GDM1 (cell line): ENCODE measurements around the gene PRUNE1.
A peak's percentile ranks its signal among the peaks of the same experiment; 100 is the strongest.

Source experiments
- DNase-seq: peaks from one replicate; lab custom pipeline; 2025; lab: John Stamatoyannopoulos, UW

The PRUNE1 gene

DNA sequence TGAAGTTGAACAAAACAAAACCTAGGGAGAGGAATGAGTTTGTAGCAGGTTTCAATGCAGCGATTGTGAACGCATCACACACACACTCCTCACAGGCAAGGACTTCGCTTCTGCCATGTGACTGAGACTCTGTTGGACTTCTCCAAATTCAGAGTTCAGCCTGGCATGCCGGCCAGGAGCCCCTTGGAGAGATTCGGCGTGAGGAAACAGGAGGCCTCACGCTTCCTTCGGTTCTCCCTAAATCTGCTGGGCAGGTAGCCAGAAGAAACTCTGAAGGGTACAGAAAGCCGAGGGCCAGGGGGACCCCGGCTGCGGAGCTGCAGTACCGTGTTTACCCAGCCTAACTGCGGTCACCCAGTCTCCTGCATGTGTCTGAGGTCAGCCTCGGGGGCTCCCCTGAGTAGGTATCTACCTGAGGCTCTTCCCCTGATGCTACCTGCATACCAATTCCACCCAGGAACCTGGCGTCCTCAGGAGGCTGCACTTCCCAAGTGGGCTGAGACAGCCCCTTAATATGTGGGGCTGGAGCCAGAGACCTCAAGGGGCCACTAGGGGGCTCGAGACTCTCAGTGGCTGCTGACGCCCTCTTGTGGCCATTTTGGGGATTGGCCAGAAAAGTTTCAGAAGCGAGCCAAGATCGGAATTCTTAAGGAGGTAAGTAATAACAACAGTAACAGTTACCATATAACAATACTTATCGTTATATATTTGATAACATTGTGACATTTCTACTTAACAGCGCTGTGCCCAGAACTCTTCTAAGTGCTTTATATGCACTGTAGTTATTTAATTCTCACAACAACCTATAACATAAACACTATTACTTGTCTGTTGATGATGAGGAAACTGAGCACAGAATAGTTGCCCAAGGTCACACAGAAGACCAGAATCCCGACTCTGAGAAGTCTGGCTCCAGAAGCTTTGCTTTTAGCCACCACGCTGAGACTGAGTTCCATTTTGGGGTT, 28.9 kb upstream of the PRUNE1 start:
- DNase-seq: peak; percentile 80

DNA sequence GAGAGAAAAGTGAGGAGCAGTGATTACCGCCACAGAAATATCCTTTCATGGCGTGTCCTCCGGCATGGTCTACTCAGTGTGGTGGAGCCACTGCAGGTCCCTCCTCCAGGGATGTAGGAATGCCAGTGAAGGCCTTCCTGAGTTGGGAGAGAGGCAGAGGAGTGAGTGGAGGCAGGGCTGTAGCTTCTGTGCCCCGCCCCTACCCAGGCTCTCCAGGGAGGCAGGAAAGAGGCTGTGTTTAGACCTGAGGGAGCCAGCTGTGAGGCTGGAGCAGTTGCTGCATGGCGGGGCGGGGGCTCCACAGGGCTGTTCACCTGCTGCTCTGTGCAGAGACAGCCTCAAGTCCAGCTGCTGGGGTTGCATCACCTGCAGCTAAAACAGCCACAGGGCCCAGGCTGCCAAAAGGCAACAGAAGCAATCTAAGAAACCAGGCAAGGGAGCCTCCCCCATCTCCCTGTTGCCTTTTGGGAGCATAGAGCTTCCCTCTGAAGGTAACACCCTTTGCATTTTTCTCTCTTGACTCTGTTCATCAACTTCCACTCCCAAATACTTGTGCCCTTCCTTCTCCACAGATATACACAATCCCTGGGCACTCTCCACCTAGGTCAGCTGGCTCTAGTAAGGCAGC, 27.0 kb upstream of the PRUNE1 start:
- no peak for DNase-seq

DNA sequence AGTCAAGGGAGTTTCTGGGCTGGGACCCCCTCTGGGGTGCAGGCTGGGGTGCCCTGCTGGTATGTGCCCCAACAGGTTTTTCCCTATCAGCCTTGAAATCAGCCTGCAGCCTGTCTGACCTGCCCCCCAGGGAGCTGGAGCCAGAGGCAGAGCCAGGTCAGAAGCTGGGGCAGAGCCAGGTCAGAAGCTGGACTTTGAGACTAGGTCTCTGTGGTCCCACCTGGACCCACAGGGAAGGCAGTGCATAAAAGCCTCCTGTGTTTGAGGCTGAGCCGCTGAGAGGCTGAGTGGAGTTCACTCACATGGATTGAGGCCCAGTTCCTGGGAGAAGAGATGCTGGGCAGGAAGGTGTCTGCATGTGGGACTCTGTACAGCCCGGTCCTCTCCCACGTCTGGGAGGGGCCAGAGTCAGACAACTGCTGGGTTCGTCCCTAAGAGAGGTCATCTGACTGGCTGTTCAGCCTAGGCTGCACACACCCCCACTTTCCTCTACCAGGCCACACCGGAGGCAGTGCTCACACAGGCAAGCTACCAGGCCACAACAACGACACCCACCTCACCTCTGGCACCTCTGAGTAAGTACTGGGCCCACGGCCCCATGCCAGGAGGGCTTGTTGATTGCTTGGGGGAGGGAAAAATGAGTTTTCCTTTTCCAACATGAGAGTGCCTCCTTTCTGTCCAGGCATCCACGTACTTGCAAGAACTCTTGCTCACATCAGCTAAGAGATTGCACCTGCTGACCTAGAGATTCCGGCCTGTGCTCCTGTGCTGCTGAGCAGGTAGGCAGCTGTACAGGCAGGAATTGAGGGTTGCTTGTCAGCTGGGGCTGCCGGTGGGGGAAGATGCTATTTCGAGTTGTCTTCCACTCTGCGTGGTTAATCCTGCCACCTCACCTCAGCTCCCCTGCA, 26.2 kb upstream of the PRUNE1 start, which contains the start of gene ANXA9:
Gene ANXA9 (plus strand): TSS at position 488 of the 908 bp plus-strand sequence. CDS start 814 bp downstream, outside the sequence.
- no peak for DNase-seq

DNA sequence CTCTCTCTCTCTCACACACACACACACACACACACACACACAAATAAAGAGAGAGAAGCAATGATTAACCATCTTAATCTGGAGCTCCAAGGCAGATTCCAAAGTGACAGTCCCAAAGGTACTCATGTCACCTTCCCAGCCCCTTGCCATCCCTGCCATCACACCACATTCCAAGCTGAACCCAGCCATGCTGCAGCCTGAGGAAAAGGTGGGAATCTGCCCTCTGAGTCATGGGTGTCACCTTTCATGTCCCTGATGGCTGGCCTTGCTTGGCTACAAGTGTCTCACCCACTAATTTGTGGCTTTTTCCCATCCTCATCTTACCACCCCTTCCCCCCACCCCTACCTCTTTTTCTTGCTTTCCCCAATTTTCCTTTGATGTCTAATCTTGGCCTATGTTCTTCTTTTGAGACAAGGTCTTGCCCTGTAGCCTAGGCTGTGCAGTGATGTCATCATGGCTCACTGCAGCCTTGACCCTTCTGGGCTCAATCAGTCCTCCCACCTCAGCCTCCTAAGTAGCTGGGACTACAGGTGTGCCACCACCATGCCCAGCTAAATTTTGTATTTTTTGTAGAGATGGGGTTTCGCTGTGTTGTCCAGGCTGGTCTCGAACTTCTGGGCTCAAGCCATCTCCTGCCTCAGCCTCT, 22.9 kb upstream of the PRUNE1 start:
- DNase-seq: no peak

DNA sequence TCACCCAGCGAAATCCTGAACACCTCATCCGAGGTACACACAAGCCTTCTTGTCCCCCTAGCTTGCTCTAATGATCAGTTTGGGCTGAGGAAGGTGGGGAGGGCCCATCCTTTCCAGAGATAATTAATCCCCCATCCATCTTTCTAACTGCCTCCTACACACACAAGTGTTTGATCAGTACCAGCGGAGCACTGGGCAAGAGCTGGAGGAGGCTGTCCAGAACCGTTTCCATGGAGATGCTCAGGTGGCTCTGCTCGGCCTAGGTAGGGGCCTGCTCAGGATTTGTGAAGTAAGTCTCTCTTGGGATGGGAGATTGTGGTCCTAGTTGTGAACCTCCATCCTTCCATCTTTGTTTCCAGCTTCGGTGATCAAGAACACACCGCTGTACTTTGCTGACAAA, 20.3 kb upstream of the PRUNE1 start:
- DNase-seq: no peak

DNA sequence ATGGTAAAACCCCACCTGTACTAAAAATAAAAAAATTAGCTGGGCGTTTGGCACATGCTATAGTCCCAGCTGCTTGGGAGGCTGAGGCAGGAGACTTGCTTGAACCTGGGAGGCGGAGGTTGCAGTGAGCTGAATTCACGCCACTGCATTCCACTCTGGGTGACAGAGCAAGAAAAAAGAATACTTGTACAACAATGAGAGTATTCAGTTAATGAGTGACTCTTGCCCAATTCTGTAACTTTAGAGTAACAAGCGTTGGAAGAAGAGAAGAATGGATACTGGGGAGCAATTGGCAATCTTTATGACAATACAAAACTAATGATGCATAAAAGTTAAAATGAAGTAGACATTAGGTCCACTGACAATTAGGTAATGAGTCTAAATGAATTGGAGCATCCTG, 15.6 kb upstream of the PRUNE1 start:
- no peak for DNase-seq

DNA sequence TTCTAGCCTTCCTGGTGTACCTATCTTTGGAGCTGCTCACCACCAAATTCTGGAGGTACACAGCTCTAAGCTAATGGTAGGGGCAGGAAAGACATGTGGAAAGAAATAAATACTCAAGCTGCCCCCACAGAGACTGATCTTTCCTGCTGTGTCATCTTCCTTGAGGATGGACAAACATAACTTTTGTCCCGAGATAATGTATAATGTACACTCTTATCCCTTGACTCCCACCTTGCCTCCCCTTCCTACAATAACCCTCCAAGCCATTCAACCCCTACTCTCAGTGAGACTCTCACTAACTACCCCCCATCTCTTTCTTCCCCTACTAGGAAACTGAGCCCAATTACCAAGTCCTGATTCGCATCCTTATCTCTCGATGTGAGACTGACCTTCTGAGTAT, 14.0 kb upstream of the PRUNE1 start:
- DNase-seq: no peak

DNA sequence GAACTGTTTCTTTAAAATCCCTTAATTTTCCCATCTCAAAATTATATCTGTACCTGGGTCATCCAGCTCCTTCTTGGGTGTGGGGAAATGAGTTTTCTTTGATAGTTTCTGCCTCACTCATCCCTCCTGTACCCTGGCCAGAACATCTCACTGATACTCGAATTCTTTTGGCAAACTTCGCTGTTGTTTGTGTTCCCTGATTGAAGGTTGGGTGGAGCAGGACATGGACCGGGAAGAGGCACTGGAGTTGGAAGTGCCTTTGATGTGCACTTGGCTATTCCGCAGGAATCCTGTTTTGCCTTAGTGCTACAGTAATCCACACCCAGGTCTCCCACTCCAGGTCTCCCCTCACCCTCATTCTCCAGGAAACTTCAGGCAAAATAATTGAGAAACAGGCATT, 12.8 kb upstream of the PRUNE1 start:
- DNase-seq: no peak

DNA sequence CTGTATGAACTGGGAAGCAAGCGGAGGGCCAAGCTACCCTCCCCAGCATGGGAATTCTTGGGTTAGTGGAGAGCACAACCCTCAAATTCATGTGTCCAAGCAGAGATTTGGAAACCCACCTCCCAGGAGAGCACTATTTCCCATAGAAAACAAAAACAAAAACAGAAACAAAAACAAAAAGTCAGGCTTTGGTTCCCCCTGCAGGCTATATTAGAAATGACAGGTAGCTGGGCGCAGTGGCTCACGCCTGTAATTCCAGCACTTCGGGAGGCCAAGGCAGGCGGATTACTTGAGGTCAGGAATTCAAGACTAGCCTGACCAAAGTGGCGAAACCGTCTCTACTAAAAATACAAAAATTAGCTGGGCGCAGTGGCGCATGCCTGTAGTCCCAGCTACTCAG, 12.4 kb upstream of the PRUNE1 start:
- DNase-seq: no peak

DNA sequence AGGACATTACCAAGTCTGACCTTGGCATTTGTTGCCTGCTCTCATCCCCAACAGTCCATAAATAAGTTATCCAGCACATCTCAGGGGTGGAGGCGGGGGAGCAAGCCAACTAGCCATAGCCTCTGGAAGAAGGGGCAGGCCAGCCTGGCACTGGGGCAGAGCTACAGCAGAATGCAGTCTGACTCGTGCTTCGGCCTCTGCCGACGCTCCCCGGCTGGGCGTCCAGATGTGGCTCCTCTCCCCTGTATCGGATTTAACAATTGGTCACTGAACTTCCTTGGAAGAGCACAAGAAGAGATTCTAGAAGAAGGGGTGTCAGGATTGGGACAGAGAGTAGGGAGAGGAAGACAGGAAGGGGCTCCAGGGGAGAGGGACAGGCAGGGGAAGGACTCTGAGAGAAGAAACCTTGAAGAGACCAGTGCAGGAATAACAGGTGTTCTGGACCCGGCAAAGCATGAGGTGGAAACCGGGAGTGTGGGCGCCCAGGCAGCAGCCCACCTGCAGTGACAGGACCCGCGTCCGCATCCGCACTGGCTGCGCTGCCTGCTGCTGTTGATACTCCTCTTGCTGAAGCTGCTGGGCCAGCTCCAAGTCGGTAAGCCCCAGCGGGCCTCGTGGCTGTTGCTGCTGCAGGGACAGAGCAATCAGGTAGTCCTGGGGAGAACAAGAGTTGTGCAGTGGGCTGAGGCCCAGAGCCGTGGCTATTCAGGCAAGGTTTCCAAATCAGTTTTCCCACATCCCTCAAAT, 10.9 kb upstream of the PRUNE1 start:
- DNase-seq: no peak

DNA sequence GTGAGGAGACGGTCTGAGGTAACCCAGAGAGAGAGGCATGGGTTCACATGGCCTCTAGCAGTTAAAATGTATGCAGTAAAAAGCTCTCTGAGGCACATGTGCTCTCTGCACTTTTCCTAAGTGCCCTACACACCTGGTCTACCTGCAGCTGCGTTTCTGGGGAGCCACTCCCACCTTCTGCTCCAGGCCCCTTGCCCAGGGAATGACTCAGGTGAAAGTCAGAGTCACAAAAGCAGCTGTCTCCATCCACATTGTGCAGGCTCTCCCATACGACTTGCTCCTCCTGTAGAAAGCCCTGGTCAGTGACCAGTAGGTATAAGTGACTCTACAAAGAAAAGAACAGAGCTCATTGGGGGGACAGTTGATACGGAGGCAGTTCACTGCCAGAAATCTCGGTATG, 10.3 kb upstream of the PRUNE1 start:
- DNase-seq: no peak

DNA sequence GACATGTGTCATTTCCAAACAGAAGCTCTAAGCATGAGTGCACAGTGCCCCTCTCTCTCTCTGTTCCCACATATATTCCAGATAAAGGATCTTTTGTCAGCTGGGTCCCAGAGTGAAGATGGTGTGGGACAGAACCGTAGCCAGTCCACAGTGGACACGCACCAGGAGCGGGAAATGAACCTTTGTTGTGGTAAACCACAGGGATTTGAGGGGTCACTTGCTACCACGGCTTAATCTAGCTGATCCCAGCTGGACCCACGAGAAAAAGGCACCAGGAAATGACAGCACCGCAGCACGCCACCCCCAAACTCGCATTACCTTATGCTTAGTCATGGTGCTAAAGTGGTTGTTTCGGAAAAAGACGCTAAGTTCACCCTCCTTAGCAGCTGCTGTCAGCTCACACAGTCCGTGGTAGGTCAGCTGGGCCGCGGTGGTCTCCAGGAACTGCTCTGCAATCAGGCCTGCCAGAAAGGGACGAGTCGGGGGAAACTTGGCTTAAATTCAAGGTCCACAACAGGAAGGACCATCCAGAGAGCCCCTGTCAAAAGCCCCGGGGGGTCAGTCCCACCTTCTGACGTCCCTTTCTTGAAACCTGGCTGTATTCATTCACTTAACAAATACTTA, 9.1 kb upstream of the PRUNE1 start:
- peak; percentile 38 for DNase-seq

DNA sequence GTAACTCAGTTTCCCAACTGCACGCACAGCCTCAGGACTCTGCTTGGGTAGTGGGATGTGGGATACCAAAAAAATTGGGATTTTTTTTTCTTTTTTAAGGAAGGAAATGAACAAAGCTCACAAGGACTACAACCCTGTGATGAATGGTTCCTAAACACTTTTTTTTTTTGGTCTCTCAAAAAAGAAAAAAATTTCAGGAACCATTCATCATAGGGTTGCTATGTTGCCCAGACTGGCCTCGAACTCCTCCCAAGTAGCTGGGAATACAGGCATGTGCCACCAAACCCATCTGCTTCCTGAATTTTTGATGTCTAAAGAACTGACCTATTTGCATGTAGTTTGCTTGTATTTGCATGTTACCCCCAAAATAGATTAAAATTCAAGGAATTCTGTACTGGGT, 8.3 kb upstream of the PRUNE1 start:
- no peak for DNase-seq

DNA sequence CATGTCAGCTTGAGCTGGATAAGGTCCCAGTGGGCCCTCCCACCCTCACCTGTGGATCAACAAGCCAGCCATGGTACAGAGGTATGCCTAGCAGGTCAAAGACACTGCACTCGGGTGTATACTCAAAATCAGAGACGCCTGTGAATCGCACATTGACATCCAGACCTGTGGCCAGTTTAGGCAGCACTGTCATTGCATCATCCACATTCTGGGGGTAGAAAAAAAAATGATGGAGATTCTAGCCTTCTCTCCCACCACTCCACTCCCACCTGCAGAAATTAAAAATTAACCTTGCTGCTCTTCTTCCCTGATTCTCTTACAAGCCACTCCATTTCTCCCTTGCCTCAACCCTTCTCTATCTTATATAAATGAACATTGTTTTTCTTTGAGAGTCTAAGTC, 7.8 kb upstream of the PRUNE1 start:
- DNase-seq: no peak

DNA sequence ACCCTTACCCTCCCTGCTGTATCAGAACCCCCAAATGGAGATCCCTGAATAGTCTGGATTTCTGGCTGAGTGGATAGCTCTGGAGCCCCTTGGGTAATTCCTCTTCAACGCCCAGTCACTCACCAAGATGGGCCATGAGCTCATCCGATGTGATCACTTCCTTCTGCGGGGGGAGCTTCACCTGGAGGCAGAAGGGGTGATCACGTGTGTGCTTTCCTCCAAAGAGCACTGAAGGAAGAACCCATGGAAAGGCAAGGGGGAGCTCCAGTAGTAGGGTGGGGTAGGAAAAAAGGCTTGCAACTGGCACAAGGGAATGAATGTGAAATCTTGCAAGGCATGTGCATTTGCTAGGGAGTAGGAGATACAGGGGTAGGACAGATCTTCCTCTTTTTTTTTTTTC, 6.6 kb upstream of the PRUNE1 start:
- no peak for DNase-seq

DNA sequence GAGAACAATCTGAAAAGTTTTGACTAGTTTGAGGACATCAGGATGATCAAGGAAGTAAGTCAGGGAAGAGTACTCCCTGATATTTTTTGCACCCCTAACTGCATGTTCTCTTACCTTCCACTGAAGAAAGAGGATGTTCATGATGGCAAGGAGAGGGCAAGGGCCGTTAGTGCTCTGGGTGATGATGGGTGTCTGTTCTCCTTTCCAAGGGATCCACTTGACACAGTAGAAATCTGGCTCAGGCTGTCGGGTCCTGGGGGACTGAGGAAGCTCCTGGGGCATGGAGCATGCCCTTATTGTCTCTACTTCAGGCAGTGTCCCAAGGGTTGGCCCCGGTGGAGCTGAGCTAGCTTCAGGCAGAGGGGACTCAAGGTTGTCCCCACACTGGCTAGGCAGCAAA, 6.2 kb upstream of the PRUNE1 start:
- DNase-seq: no peak

DNA sequence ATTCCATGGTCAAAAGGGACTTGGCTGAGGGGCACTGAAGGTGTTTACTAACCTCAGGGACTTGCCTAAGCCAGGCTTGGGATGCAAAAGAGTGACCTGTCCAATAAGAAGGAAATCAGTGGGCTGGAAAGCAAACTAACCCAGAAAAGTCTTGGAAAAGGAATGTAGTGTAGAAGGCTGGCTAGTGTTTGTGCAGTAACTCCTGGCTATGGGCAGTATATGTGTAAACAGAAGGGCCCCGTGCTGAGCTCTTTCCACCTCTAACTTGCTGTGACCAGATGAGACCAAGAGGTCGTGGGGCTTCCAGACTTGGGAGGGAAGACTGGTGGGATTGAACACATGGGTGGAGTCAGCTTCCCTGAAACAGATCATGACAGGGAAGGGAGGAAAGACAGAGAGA, 5.6 kb upstream of the PRUNE1 start:
- DNase-seq: no peak

DNA sequence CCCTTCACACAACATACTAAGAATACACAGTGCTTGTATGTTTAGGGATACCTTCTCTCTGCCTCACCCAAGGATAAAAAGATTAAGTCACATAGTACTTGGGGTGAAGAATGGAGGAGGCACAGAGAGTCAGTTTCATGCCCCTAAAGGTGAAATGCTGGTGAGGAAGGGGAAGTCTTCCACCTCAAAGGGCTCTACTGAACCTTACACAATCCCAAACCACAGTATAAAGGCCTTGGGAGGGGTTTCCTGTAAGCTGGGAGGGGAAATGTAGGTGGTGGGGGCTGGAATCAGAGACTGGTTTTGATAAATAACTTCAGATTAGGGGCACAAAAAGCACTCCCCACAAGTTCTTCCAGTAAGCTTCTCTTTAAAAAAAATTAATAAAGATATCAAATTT, 5.1 kb upstream of the PRUNE1 start:
- DNase-seq: no peak

DNA sequence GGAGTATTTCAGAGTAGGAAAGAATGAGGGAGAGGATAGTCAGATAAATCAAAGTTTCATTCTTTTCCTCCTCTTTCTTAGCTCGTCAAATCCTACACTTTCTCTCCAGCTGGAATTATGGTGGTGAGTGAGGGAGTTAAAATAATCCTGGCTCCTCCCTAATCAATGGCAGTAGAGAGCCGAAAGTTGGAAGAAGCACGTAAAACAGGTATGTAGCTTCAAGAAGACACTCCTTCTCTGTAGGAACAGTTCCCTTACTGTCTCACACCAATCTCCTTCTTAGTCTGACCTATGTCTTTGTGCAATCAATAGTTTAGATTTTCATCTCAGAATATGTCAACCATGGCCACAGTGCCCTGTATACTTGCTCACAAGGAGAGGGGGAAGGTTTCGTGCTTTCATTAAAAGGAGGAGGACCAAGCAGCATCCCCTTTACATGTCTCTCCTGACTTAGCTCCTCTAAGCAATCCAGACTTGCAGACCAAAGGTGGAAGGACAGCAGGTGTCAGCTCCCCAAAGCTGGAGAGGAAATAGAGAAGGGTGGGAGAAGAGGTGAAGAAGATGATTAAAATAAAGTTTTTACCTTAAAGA, 2.4 kb upstream of the PRUNE1 start:
- no peak for DNase-seq

DNA sequence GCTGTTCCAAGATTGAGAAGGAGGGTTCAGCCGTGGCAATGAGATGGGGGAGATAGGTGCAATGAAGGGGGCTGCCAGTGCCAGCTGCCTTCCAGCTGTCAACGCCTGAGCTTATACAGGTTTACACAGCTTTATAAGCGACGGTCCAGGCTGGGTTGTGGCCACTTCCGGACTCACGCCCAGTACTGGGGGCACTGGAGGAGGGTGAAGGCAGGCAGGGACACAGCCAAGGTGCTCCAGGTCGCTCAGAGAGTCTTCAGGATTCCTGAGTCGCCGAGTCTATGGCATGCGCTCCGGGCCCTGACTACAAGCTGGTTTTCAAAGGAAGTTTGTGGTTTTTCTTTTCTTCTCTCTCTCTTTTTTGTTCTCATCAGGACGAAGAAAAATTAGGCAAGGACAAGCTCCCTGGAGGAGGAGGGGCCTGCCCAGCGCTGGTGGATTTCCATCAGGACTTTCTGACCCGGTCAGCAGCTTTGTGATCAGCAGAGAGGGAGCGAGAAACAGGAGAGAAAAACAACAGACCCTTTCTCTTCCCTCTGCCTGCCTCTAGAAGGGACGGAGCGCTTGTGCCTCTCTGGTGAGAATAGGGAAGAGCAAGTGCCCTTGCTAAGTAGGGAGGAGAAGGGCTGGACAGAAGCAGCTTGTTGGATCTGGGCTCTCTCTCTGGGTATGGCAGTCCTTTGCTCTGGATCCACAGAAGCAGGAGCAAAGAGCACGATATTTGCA, 1.8 kb upstream of the PRUNE1 start, which contains the start of gene MINDY1:
Gene MINDY1 (minus strand): TSS at position 576 of the 726 bp plus-strand sequence. CDS start 4,285 bp downstream, outside the sequence.
- peak; percentile 78 for DNase-seq
